ENCODE measurements around the gene ZBTB38.

ZBTB38 gene

GRCh38 chr3:141368062-141368924, at the start of gene ZBTB38:
TSS of gene ZBTB38 (plus strand) at chr3:141368504. CDS start at chr3:141442389, 73,885 bp downstream.
- no peak for FAIRE-seq
- no peak for DNase-seq (ENCODE audit: insufficient read length, low spot score)

DNA sequence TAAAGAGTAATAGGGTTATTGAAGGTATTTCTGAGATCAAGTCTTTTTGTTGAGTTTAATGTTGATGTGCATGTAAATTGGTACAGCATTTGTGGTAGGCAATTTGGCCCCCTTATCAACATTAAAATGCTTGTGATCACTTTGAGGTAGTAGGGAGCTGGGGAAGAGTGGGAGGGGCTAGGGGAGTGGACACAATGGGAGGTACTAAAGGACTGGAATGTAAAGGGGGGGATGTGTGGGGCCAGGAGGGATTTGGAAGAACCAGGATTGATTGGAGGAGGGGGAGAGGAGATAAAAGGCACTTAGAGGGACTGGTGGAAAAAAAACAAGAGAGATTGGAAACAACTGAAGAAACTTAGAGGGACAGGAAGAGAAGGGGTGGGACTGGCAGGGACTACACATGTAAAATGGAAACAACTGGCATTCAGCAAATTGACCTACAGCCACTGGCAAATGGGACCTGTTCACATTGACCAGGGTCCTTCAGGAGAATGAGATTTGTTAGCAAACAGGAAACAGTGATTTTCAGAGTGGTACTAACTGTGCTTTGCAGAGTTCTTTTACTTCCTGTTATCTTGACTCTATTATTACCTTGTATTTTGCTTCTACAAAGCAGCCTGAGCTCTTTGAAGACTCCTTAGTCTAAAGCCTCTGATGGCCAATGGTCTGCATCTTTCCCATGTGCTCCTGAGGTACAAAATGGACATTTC, 47.8 kb upstream of the ZBTB38 start:
- DNase-seq (ENCODE audit: insufficient read length, low spot score) (no peak), FAIRE-seq (peak; percentile 82)

DNA sequence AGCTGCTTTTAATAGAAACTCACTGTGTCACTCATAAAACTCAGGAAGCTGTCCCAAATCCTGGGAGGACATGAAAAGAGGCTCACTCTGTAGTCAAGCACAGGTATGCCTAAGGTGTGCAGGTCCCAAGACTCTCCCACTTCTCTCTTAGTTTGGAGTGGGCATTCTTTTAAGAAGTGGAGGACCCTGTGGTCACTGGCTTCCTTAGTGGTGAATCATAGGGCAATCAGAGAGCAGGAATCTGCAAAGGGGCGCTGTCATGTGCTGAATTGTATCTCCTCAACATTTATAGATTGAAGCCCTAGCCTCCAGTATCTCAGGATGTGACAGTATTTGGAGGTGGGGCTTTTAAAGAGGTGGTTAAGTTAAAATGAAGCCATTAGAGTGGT, 47.2 kb upstream of the ZBTB38 start:
- FAIRE-seq (no peak), DNase-seq (ENCODE audit: insufficient read length, low spot score) (no peak)

DNA sequence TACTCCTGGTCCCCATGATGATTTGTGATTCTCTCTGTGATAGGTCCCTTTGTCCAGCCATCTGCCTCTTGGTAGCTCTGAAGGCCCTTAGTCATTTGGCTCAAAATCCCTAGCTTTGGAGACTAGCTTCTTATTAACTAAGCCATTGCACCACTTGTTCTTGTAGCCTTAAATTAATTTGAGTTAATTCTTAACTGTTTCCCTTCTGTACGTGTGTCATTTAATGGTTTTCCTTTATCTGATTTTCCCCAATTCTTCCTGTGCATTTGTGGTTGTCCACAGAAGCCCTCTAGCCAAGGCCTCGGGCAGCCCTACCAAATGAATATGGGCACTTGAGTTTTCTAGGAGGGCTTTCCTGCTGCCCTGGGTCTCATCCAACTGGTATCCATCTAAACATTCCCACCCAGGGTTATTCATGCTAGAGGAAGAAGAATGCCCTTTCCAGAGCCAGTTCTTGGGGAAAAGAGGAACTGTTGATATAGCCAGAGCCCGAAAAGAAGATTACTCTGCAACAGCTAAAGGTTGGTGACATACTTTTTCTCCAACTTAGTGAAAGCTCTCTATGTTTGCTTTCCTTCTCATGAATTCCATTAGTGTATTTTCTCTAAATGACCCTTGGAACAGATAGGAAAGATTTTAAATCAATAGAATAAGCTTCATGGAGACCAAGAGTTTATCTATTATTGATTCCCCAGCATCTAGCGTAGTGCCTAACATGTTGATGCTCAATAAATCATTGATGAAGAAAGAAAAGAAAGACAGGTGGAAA, 44.2 kb upstream of the ZBTB38 start:
- DNase-seq (ENCODE audit: insufficient read length, low spot score) = no peak
- FAIRE-seq = no peak

- no peak for FAIRE-seq
- DNase-seq (ENCODE audit: insufficient read length, low spot score) = no peak
Observed at GRCh38 chr3:141326123-141326522, 42.2 kb upstream of the ZBTB38 start.

DNA sequence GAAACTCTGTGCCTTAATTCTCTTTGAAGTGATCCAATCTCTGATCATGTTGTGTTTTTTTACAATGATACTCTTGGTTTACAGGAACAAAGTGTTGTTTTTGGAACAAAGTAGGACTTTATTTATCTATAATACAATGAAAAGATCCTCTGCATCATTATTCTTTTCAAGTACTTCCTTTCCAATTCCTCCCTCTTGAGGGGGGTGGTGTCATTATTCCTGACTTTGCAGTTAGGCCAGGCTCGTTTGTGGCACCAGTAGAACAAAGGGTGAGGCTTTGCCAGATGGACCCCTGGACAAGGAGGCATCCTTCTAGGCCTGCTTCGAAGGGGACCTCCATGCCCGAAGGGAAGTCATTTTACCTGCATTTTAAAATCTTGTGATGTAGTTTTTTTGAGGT, 41.7 kb upstream of the ZBTB38 start:
- FAIRE-seq (no peak), DNase-seq (ENCODE audit: insufficient read length, low spot score) (no peak)

DNA sequence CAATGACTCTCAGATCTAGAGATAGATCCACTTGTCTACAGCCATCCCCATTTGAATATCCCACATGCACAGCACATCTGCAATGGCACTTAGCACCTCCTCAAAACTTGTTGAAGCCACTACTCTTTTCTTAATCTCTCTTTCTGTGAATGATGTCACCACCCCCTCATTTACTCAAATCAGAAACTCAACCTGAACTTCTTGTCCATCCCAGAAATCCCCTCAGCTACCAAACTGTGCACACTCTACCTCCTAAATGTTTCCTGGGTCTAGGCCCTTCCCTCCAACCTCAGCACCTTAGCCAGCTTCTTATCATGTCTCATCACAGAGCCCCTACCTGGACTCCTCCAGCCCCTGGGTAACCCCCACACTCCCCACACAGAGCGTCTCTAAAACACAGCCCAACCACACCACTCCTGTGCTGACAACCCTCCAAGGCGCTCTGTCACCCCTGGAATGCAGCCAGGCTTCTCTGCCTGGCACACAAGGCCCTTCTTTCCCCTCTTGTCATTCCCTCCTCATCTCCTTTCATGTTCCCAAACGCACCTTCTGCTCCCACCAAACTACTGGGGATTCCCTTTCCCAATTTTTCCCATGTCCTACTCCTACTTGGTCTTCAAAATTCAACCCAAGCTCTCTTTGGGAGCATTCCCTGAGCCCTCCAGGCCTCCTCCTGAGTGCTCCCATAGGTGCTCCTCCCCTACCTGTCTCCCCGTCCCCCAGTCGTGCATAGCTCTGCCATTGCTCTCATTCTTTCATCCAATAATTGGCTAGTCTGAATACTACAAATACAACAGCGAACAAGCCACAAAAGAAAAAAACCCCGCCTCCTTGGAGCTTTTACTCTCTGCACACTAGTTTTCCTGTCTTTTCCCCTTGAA, 39.8 kb upstream of the ZBTB38 start:
- DNase-seq (ENCODE audit: insufficient read length, low spot score) = no peak
- FAIRE-seq = peak; percentile 64

DNA sequence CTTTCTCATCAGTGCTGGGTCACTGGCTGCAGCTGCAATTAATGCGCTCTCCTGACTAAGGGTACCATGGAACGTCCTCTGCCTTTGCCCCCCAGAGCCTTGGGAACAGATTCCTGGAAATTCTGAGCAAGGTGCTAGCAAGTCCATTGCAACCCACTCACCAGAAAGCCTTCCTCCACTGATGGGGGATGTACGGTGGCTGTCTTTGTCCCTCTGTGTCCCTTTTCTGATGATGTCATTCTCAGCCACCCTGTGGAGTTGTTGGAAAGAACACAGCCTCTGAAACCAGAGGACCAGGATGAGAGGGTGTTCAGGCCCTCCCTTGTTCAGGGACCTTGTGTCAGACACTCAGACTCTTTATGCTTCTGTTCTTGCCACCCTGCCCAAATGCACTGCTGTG, 38.1 kb upstream of the ZBTB38 start:
- no peak for FAIRE-seq
- no peak for DNase-seq (ENCODE audit: insufficient read length, low spot score)

DNA sequence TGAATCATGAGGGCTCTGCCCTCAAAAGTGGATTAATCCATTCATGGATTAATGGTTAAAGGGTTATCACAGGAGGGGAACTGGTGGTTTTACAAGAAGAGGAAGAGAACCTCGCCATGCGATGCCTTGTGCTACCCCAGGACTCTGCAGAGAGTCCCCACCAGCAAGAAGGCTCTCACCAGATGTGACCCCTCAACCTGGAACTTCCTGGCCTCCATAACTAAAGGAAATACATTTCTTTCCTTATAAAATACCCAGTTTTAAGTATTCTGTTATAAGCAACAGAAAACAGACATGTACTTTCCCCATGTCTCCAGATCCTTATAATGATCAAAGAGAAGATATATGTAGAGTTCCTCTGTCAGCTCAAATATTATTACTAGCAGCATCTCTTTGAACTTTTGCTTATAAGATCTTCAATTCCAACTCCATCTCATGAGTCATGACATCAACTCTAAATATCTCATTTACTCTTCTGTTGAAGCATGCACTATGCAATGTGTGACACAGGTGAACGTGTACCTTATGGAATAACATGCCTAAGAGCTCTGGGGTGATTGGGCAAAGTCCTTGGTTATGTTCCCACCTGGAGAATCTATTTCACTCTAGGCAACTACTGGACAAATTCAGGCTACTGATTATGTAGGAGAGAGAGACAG, 37.5 kb upstream of the ZBTB38 start:
- DNase-seq (ENCODE audit: insufficient read length, low spot score) (no peak), FAIRE-seq (no peak)

DNA sequence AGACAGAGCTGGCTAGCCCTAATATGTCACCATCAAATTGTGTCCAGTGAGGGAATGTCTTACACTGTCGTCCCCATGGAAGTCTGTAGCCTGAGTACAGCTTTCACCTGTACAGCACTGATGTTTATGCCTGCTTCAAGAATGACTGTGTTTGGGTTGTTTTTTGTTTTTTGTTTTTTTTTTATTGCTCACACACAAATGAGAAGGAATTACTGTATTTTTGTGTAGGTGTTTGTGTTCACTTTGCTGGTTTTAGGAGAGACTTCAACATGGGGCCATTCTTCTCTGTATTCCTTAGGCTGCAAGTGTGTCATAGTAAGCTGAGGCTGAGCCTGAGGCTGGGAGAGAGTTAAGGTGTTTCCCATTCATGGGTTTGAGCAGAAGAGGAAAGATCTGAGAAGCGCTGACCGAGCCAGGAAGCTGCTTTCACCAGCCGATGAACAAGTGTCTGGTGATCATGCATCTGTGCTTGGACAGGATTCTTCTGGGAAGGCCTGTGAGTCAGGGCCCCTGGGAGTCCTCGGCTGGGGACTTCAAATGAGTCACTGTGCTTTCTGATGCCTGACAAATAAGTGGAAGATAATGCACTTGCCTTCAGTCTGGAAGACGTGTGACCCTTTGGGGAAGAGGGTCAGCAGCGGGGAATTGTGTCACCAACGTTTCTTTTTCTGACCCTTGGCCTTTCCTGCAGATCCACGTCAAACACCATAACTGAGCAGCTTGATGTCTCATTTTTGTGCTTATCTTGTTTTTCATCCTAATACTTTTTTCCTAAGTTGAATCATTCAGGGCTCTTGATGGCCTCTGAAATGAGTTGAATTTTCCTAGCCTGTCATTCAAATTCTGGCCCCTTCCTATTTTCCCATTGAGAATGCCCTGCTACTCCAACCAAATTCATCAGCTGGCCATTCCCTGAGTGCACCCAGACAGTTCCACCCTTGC, 36.7 kb upstream of the ZBTB38 start:
- no peak for FAIRE-seq
- DNase-seq (ENCODE audit: insufficient read length, low spot score) = no peak

DNA sequence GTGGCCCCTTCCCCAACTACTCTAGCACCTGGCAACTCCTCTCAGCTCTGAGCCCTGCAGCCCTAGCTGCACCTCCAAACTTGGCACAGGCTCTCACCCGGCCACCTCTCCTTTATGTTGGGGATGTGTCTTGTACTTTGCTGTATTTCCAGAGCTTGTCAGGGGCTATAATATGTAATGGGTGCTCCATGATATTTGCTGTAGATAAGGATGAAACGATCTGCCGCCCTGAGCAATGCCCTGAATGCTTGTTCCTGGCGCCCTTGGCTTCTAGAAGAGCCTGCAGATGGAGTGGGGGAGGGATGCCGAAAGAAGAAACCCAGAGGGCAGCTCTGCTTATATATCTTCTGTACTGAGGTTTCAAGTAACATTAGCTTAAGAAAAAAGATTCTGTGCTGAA, 35.9 kb upstream of the ZBTB38 start:
- FAIRE-seq (no peak), DNase-seq (ENCODE audit: insufficient read length, low spot score) (no peak)

DNA sequence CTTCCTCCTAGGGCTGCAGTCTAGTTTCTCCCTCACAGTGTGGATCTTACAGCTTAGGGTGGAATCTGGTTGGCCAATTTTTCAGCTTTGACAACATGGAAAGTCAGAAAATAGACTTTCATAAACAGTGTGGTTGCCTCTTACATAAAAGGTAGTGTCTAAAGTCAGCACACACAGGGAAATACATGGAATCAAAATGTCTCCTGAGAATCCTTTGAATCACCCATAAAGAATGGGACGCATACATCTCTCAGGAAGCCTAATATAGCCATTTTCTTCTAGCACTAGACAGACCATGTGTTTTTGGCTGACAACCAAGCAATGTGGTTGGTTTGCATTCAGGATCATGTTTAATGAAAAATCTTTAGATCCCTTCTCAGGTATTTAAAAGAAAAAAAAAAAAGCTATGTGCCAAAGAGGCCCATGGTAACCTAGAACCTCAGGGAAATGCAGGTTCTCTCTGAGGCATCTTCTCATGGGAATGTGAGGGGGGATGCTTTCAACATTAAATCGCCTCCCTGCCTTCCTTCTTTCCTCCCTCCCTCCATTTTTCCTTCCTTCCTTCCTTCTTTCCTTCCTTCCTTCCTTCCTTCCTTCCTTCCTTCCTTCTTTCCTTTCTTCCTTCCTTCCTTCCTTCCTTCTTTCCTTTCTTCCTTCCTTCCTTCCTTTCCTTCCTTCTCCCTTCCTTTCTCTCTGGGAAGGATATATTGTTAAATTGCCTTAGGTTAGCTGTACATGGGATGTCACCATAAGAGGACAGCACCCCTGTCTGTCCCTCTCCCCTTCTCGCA, 34.3 kb upstream of the ZBTB38 start:
- FAIRE-seq (no peak), DNase-seq (ENCODE audit: insufficient read length, low spot score) (no peak)

GRCh38 chr3:141334627-141335250, 33.6 kb upstream of the ZBTB38 start:
- DNase-seq (ENCODE audit: insufficient read length, low spot score) (no peak), FAIRE-seq (no peak)

DNA sequence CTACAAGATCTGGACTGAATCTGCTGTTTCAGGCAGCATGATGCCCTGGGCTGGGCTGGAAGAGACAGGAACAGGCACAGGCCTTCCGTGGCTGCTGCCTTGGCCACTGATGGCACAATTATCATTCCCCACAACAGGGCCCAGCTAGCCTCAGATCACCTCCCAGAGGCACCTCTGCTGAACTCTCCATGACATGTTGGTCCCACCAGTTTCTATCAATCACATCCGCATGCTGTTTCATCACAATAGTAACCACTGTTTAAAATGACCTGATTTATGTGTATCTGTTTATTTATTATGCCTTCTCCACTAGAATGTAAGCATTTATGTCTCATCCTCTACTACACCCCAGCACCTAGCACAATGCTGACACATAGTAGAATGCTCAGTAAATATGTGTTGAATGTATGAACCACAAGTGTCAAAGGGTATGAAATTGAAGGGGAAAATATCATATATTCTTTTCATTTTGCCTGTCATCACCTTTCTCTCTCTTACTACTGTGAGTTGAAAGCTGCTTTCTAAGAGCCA, 32.7 kb upstream of the ZBTB38 start:
- FAIRE-seq (no peak), DNase-seq (ENCODE audit: insufficient read length, low spot score) (no peak)

DNA sequence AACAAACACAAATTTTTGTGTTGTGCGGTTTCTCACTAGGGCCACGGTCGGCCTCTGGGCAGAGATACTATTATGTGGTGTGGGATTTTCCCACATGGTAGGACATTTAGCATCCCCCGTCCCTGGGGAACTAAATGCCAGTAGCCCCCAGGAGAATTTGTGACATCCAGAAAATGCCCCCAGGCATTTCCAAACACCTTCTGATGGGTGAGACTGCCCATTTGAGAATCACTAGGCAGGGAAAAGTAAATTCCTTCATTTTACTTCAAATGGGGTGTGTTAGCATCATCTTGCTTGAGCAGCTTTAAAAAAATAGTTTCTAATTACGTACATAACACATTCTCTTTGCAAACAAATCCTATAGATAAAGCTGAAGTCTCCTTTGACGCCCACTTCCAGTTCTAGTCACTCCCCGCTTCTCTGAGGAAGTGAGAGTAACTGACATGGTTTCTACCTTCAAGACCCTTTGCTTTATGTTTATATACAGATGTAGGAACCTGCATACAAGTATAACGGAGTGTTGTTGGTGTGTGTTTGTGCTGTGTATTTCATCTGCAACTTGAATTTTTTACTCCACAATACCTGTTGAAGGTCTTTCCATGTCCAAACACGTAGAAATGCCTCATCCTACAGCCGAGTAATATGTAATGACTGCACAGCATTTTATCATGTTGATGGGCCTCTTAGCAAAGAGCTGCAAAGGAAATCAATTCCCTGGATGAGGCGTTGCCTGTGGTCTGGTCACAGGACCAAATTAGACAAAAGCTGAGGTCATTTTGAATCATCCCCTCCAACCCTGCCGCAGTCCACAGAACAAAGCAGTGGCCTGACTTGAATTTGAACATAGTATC, 31.4 kb upstream of the ZBTB38 start:
- DNase-seq (ENCODE audit: insufficient read length, low spot score) (peak; percentile 67), FAIRE-seq (peak; percentile 87)

DNA sequence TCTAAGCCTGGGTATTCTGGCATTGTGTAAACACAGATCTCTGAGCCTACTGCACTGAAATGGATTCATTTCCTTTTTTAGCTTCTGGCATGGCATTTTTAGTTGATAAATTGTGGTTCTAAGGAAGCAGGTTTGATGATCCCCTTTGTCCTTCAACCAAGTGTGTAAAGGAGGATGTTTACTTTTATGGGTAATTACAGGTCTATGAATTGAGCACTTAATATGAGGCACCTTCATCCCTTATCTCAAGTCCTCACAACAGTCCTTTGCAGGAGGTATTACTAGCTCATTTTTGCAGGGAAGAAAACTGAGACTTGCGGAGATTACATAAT, 30.8 kb upstream of the ZBTB38 start:
- DNase-seq (ENCODE audit: insufficient read length, low spot score) (no peak), FAIRE-seq (no peak)

- FAIRE-seq (no peak), DNase-seq (ENCODE audit: insufficient read length, low spot score) (no peak)
Observed at GRCh38 chr3:141337991-141338390, 30.3 kb upstream of the ZBTB38 start.

All from GM19239 (cell line).